IMR-90 (cell line): ENCODE data around the gene SELENOV. TPM values are rescaled to one million over a fixed set of nuclear protein-coding genes. Genes with fewer than 3 reads are reported as not detected.

ENCODE experiments used
- ATAC-seq: fragments of 200-7000 bp; cut with Tn5 transposase; 2 replicates; pipeline ENCODE4 v1.9.1; 2020; ENCODE audit warnings: low read depth, mild to moderate bottlenecking, moderate library complexity
- BruUV-seq: library from RNA; stranded (reverse); fragments of 400-500 nt; replicated peaks from 2 replicates; lab custom pipeline; 2021; lab: Mats Ljungman, UMichigan
- CTCF ChIA-PET: fragments of 300-600 bp; formaldehyde crosslinking; extraction: SDS; loops from one replicate; lab custom pipeline; 2021; ENCODE audit warnings: antibody characterized with exemption; lab: Yijun Ruan, JAX
- POLR2A ChIA-PET: fragments of 300-600 bp; sonication (Branson Sonifier 250); formaldehyde crosslinking; loops from one replicate; lab custom pipeline; 2022; ENCODE audit warnings: antibody characterized with exemption; ENCODE audit not compliant: unreplicated experiment; lab: Charles Lee
- DNase-seq: peaks from one replicate; pipeline ENCODE4 v3.0.0; 2013
- H2AFZ ChIP-seq: replicated peaks from 2 replicates; pipeline ENCODE3; 2013; ENCODE audit warnings: low read length, mild to moderate bottlenecking; ENCODE audit not compliant: poor library complexity
- H2AK5ac ChIP-seq: 2 replicates; pipeline ENCODE4 v1.6.1; 2013; ENCODE audit warnings: low read depth, low read length, inconsistent platforms
- H2AK9ac ChIP-seq: replicated peaks from 2 replicates; pipeline ENCODE3; 2013; ENCODE audit warnings: mild to moderate bottlenecking, low read depth, low read length, moderate library complexity; ENCODE audit not compliant: poor library complexity
- H2BK120ac ChIP-seq: 2 replicates; pipeline ENCODE4 v1.6.1; 2013; ENCODE audit warnings: low read depth, low read length, inconsistent platforms
- H2BK15ac ChIP-seq: 3 replicates; pipeline ENCODE4 v1.6.1; 2013; ENCODE audit warnings: low read depth, low read length, inconsistent platforms
- H2BK20ac ChIP-seq: 2 replicates; pipeline ENCODE4 v1.6.1; 2013; ENCODE audit warnings: low read depth, mild to moderate bottlenecking, inconsistent platforms, low read length, moderate library complexity
- H2BK5ac ChIP-seq: 2 replicates; pipeline ENCODE4 v1.6.1; 2013; ENCODE audit warnings: mild to moderate bottlenecking, low read depth, low read length, inconsistent platforms; ENCODE audit not compliant: poor library complexity, severe bottlenecking
- H3K14ac ChIP-seq: replicated peaks from 2 replicates; pipeline ENCODE4 v1.6.1; 2013; ENCODE audit warnings: low read depth, low read length, inconsistent platforms
- H3K18ac ChIP-seq: 2 replicates; pipeline ENCODE4 v1.6.1; 2013; ENCODE audit warnings: low read depth, low read length, control low read depth
- H3K23ac ChIP-seq: 2 replicates; pipeline ENCODE4 v1.6.1; 2013; ENCODE audit warnings: low read depth, low read length, inconsistent platforms
- H3K27ac ChIP-seq: 2 replicates; pipeline ENCODE4 v1.5.1; 2013; ENCODE audit warnings: mild to moderate bottlenecking, control low read depth, low read length; ENCODE audit not compliant: insufficient read depth
- H3K27me3 ChIP-seq: 2 replicates; pipeline ENCODE4 v1.6.1; 2013; ENCODE audit warnings: low read length; ENCODE audit not compliant: control insufficient read depth, insufficient read depth
- H3K36me3 ChIP-seq: 2 replicates; pipeline ENCODE4 v1.6.1; 2013; ENCODE audit warnings: low read length, mixed read lengths; ENCODE audit not compliant: control insufficient read depth, insufficient read depth
- H3K4ac ChIP-seq: 2 replicates; pipeline ENCODE4 v1.6.1; 2013; ENCODE audit warnings: low read depth, low read length, inconsistent platforms
- H3K4me1 ChIP-seq: 2 replicates; pipeline ENCODE4 v1.6.1; 2013; ENCODE audit warnings: low read length, mixed read lengths; ENCODE audit not compliant: control insufficient read depth, insufficient read depth
- H3K4me2 ChIP-seq: 2 replicates; pipeline ENCODE4 v1.6.1; 2013; ENCODE audit warnings: low read depth, mild to moderate bottlenecking, control low read depth, low read length, moderate library complexity
- H3K4me3 ChIP-seq: 2 replicates; pipeline ENCODE4 v1.5.1; 2013; ENCODE audit warnings: low read depth, mild to moderate bottlenecking, control low read depth, low read length, moderate library complexity; ENCODE audit not compliant: insufficient read depth
- H3K56ac ChIP-seq: 2 replicates; pipeline ENCODE4 v1.6.1; 2013; ENCODE audit warnings: low read length, inconsistent platforms; ENCODE audit not compliant: insufficient read depth; ENCODE audit errors: extremely low read depth
- H3K79me1 ChIP-seq, 2 experiments: 2 replicates each; pipeline ENCODE4 v1.6.1; 2013; ENCODE audit warnings: low read length in 2 of 2, inconsistent platforms in 1 of 2, low read depth in 1 of 2
- H3K9ac ChIP-seq: 2 replicates; pipeline ENCODE4 v1.6.1; 2013; ENCODE audit warnings: low read depth, low read length, control low read depth
- H3K9me1 ChIP-seq: 2 replicates; pipeline ENCODE4 v1.6.1; 2013; ENCODE audit warnings: low read length, inconsistent platforms; ENCODE audit not compliant: insufficient read depth
- H3K9me3 ChIP-seq: 2 replicates; pipeline ENCODE4 v1.6.1; 2013; ENCODE audit warnings: low read length; ENCODE audit not compliant: control insufficient read depth, insufficient read depth
- H4K20me1 ChIP-seq: 2 replicates; pipeline ENCODE4 v1.6.1; 2013; ENCODE audit warnings: low read length, inconsistent platforms; ENCODE audit not compliant: insufficient read depth
- H4K5ac ChIP-seq: 2 replicates; pipeline ENCODE4 v1.6.1; 2013; ENCODE audit warnings: mild to moderate bottlenecking, low read depth, low read length, control low read depth
- H4K8ac ChIP-seq, 2 experiments: 2 replicates each; pipeline ENCODE4 v1.6.1; 2013; ENCODE audit warnings: low read depth in 2 of 2, low read length in 2 of 2, control low read depth in 1 of 2, inconsistent platforms in 1 of 2
- H4K91ac ChIP-seq: 2 replicates; pipeline ENCODE4 v1.6.1; 2013; ENCODE audit warnings: low read depth, low read length, inconsistent platforms; ENCODE audit not compliant: insufficient read depth
- BHLHE40 ChIP-seq: fragments of 150-350 bp; IDR thresholded peaks from 2 replicates; pipeline ENCODE4 v1.6.1; 2016; ENCODE audit warnings: mild to moderate bottlenecking, low read depth, low read length
- MAZ ChIP-seq: IDR thresholded peaks from 2 replicates; pipeline ENCODE4 v1.6.1; 2012; ENCODE audit warnings: low read depth, mild to moderate bottlenecking, low read length, improper control_type of control experiment, moderate library complexity, borderline replicate concordance
- POLR2A ChIP-seq: IDR thresholded peaks from 2 replicates; pipeline ENCODE4 v1.6.1; 2012; ENCODE audit warnings: mild to moderate bottlenecking, low read depth, low read length
- RAD21 ChIP-seq: IDR thresholded peaks from 2 replicates; pipeline ENCODE4 v1.6.1; 2012; ENCODE audit warnings: low read length, improper control_type of control experiment
- SMC3 ChIP-seq: fragments of 150-350 bp; IDR thresholded peaks from 2 replicates; pipeline ENCODE4 v1.6.1; 2016; ENCODE audit warnings: low read depth, mild to moderate bottlenecking, antibody characterized with exemption, low read length, moderate library complexity
- WGBS, 2 experiments: methylation state at CpG; one replicate each; pipeline versions ENCODE4 v1.1.5 to v1.1.7; 2013; ENCODE audit warnings: missing lambda C conversion rate in 2 of 2; ENCODE audit not compliant: insufficient read length in 1 of 2; ENCODE audit errors: extremely low coverage in 2 of 2; 5-methylcytosine and 5-hydroxymethylcytosine counted together
- dilution Hi-C: fragments of 300-500 bp; cut with HindIII; formaldehyde crosslinking; loops from one replicate; pipeline ENCODE4 v1.14.3; 2018; ENCODE audit warnings: low sequenced_read_pairs; ENCODE audit not compliant: unreplicated experiment
- in situ Hi-C: fragments of 300-500 bp; cut with MboI; formaldehyde crosslinking; loops from 3 replicates; pipeline ENCODE4 v1.14.3; 2019; ENCODE audit warnings: low sequenced_read_pairs, inconsistent platforms, mixed read lengths
- intact Hi-C: fragments of 100-400 bp; cut with micrococcal nuclease; formaldehyde crosslinking; loops from 2 replicates; pipeline ENCODE4 v1.10.0; 2022
- polyA plus RNA-seq, 3 experiments: library from polyadenylated mRNA; depleted of rRNA; stranded (reverse); fragments of >200 nt; gene quantifications; 2 replicates each; pipeline ENCODE4 v1.2.3, GENCODE V29; 2012; ENCODE audit warnings: low replicate concordance in 1 of 3
- total RNA-seq: library from RNA; depleted of rRNA; stranded (reverse); fragments of >200 nt; gene quantifications from 2 replicates; pipeline ENCODE4 v1.2.3, GENCODE V29; 2012
- TF ChIP-seq, protein P1 (sequence below): fragments of 150-350 bp; IDR thresholded peaks from 2 replicates; pipeline ENCODE4 v1.6.1; 2017; ENCODE audit warnings: mild to moderate bottlenecking, antibody characterized with exemption, low read length, low read depth
- TF ChIP-seq, protein P2 (sequence below): conservative IDR thresholded peaks from 2 replicates; pipeline ENCODE4 v1.5.1; 2012; ENCODE audit warnings: mild to moderate bottlenecking, low read depth, low read length, improper control_type of control experiment
- TF ChIP-seq, protein P3 (sequence below): fragments of 150-350 bp; IDR thresholded peaks from 2 replicates; pipeline ENCODE4 v1.6.1; 2016; ENCODE audit warnings: low read depth, mild to moderate bottlenecking, low read length, moderate library complexity, borderline replicate concordance

SELENOV gene
- total and polyA plus RNA-seq, 2 of the 4 experiments (the other 2 are of a cell fraction): not detected

DNA sequence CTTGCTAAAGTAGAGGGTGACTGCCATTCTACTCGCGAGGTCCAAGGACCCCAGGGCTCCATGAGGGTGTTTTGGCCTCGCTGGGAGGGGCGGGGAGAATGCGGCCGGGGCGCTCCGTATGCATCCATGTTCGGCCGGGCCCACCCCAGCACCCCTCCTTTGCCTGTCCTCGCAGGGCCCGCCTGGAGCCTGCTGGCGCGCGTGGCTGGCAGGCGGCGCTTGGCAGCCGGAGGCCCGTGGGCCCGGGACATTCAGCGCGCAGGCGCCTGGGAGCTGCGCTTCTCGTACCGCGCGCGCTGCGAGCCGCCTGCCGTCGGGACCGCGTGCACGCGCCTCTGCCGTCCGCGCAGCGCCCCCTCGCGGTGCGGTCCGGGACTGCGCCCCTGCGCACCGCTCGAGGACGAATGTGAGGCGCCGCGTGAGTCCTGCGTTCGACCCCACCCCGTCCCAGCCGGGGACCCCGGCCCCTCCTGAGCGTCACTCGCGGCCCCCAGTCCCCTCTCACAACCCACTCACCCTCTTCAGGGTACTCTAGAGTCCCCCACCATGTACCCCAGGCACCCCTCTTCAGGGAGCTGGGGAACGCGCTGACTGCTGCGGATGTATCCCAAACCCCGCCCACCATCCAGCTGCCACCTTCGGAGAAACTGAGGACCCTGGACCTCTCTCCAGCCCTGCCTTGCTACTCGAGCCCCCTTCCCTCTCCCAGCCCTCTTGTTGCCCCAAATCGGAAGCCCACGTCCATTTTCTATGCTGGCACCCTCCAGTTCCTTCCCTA is 12.1 kb upstream of the SELENOV start:
- H3K4ac ChIP-seq: no peak overlapping the region
- DNase-seq: peak; percentile 73
- H3K14ac ChIP-seq: no peak overlapping the region
- H3K27ac ChIP-seq: no peak overlapping the region
- no peak overlapping the region for H3K9ac ChIP-seq
- H4K8ac ChIP-seq: peak overlapping the region in 1 of 2 experiments; percentile 27; a peak in 1 of 4 replicates
- H2BK120ac ChIP-seq: no peak overlapping the region
- no peaks in the 10 kb centered on the region for H3K36me3 ChIP-seq
- no peak overlapping the region for H4K91ac ChIP-seq
- ATAC-seq: peak; percentile 66
- H4K5ac ChIP-seq: no peak overlapping the region
- H2BK20ac ChIP-seq: no peak overlapping the region
- dilution Hi-C loops: no loop called here
- no peak overlapping the region for H3K56ac ChIP-seq
- H2AK9ac ChIP-seq: no peak overlapping the region
- no peak overlapping the region for H3K23ac ChIP-seq
- H3K79me1 ChIP-seq: no peaks in the 10 kb centered on the region
- H4K20me1 ChIP-seq: no peaks in the 10 kb centered on the region
- H2AK5ac ChIP-seq: no peak overlapping the region
- CTCF ChIA-PET: interaction anchor here (0.6 to 0.7 kb wide), 2 partner anchors 13 to 62 kb away, joined by 4 to 6 read pairs; no protein-coding TSS in a partner anchor
- no peak overlapping the region for H3K4me2 ChIP-seq
- POLR2A ChIA-PET: no interaction called here
- 29% methylated on average over 11 of the region's 69 CpGs; no CpG with 5 or more reads in 1 of the 2 experiments for WGBS, 2 experiments
- no peaks in the 10 kb centered on the region for H3K9me3 ChIP-seq
- peaks cover 48% of the 10 kb centered on the region for H3K27me3 ChIP-seq
- peak overlapping the region; percentile 90 for H2AFZ ChIP-seq
- in situ Hi-C loops: no loop called here
- no TSS peak for BruUV-seq
- TF ChIP-seq, protein P1, sequence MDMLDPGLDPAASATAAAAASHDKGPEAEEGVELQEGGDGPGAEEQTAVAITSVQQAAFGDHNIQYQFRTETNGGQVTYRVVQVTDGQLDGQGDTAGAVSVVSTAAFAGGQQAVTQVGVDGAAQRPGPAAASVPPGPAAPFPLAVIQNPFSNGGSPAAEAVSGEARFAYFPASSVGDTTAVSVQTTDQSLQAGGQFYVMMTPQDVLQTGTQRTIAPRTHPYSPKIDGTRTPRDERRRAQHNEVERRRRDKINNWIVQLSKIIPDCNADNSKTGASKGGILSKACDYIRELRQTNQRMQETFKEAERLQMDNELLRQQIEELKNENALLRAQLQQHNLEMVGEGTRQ: 0 out of 2 replicates have a peak, but pooled peaks have one; percentile 1
- TF ChIP-seq SMC3: peak; percentile 47
- TF ChIP-seq, protein P2, sequence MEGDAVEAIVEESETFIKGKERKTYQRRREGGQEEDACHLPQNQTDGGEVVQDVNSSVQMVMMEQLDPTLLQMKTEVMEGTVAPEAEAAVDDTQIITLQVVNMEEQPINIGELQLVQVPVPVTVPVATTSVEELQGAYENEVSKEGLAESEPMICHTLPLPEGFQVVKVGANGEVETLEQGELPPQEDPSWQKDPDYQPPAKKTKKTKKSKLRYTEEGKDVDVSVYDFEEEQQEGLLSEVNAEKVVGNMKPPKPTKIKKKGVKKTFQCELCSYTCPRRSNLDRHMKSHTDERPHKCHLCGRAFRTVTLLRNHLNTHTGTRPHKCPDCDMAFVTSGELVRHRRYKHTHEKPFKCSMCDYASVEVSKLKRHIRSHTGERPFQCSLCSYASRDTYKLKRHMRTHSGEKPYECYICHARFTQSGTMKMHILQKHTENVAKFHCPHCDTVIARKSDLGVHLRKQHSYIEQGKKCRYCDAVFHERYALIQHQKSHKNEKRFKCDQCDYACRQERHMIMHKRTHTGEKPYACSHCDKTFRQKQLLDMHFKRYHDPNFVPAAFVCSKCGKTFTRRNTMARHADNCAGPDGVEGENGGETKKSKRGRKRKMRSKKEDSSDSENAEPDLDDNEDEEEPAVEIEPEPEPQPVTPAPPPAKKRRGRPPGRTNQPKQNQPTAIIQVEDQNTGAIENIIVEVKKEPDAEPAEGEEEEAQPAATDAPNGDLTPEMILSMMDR: peak; percentile 87
- TF ChIP-seq MAZ: 0 out of 2 replicates have a peak, but pooled peaks have one; percentile 25
- no peak for TF ChIP-seq POLR2A
- TF ChIP-seq RAD21: peak; percentile 25
- TF ChIP-seq BHLHE40: 0 out of 2 replicates have a peak, but pooled peaks have one; percentile 50
- TF ChIP-seq, protein P3, sequence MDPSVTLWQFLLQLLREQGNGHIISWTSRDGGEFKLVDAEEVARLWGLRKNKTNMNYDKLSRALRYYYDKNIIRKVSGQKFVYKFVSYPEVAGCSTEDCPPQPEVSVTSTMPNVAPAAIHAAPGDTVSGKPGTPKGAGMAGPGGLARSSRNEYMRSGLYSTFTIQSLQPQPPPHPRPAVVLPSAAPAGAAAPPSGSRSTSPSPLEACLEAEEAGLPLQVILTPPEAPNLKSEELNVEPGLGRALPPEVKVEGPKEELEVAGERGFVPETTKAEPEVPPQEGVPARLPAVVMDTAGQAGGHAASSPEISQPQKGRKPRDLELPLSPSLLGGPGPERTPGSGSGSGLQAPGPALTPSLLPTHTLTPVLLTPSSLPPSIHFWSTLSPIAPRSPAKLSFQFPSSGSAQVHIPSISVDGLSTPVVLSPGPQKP: no peak
- H2BK5ac ChIP-seq: no peak overlapping the region
- H3K18ac ChIP-seq: no peak overlapping the region
- intact Hi-C loops: no loop called here
- H3K4me1 ChIP-seq: peaks cover 3% of the 10 kb centered on the region; the same call in 1 of the 2 replicates
- H3K9me1 ChIP-seq: no peaks in the 10 kb centered on the region; the same call in 1 of the 2 replicates
- no peak overlapping the region for H2BK15ac ChIP-seq
- no peak overlapping the region for H3K4me3 ChIP-seq
